Dermis blood vessel endothelial cell (primary cell): ENCODE measurements around the gene LRFN4. TPM values are rescaled to one million over a fixed set of nuclear protein-coding genes. Genes with fewer than 3 reads are reported as not detected.
A peak's percentile ranks its signal among the peaks of the same experiment; 100 is the strongest.

Experiments used
- DNase-seq: peaks from one replicate; pipeline ENCODE4 v3.0.0; 2010
- total RNA-seq: library from RNA; depleted of rRNA; stranded (reverse); fragments of >200 nt; gene quantifications from 2 replicates; pipeline ENCODE4 v1.2.3, GENCODE V29; 2014

Gene LRFN4
- total RNA-seq, 1 donor from 2014 or later, result 30.8 TPM

GRCh38 chr11:66891851-66892660 lies 35.2 kb downstream of the LRFN4 start:
- peak; percentile 88 for DNase-seq

- DNase-seq, result no peak
Observed at GRCh38 chr11:66892911-66893310, 36.0 kb downstream of the LRFN4 start.

GRCh38 chr11:66894141-66894540 lies 37.3 kb downstream of the LRFN4 start:
- no peak for DNase-seq

GRCh38 chr11:66901964-66902390 lies 45.1 kb downstream of the LRFN4 start:
- no peak for DNase-seq

GRCh38 chr11:66902486-66903177 lies 45.8 kb downstream of the LRFN4 start:
- no peak for DNase-seq

- peak; percentile 29 for DNase-seq
Observed at GRCh38 chr11:66904055-66904454, 47.2 kb downstream of the LRFN4 start.

GRCh38 chr11:66904561-66904960 lies 47.7 kb downstream of the LRFN4 start:
- DNase-seq, result no peak

GRCh38 chr11:66904981-66905521 lies 48.2 kb downstream of the LRFN4 start:
- no peak for DNase-seq

- no peak for DNase-seq
Observed at GRCh38 chr11:66905631-66906030, 48.8 kb downstream of the LRFN4 start.

- peak; percentile 23 for DNase-seq
Observed at GRCh38 chr11:66906061-66906733, 49.3 kb downstream of the LRFN4 start.

- no peak for DNase-seq
Observed at GRCh38 chr11:66907751-66908630, 51.1 kb downstream of the LRFN4 start.

GRCh38 chr11:66909181-66909580 lies 52.3 kb downstream of the LRFN4 start:
- DNase-seq, result no peak

GRCh38 chr11:66910016-66910415 lies 53.2 kb downstream of the LRFN4 start:
- no peak for DNase-seq

Other genes starting within 250 kb of the LRFN4 start
- gene RBM14, start 240.4 kb upstream of the LRFN4 start, total RNA-seq, result 29.3 and 44.7 TPM in 2 replicates
- 125 and 157 TPM in 2 replicates for gene RBM4, start 218.4 kb upstream of the LRFN4 start, total RNA-seq
- 24.2 and 28.4 TPM in 2 replicates for gene RBM4B, start 179.2 kb upstream of the LRFN4 start, total RNA-seq
- 36.8 and 50.4 TPM in 2 replicates for gene SPTBN2, start 127.8 kb upstream of the LRFN4 start, total RNA-seq
- 17.0 and 27.0 TPM in 2 replicates for gene RCE1, start 13.6 kb upstream of the LRFN4 start, total RNA-seq
- 10.2 and 25.3 TPM in 2 replicates for gene PC, start 101.3 kb downstream of the LRFN4 start, total RNA-seq
- gene C11orf86, start 118.2 kb downstream of the LRFN4 start, total RNA-seq, result not detected in 2 replicates
- gene SYT12, start 166.1 kb downstream of the LRFN4 start, total RNA-seq, result 0.09 and 0.17 TPM in 2 replicates
- 15.4 and 24.5 TPM in 2 replicates for gene RHOD, start 199.8 kb downstream of the LRFN4 start, total RNA-seq